Naive thymus-derived CD4-positive, alpha-beta T cell (primary cell): ENCODE results near the gene LMCD1. TPM values are rescaled to one million over a fixed set of nuclear protein-coding genes. Genes with fewer than 3 reads are reported as not detected.

Source experiments
- ATAC-seq: fragments of 150-1000 bp; cut with Tn5 transposase; 2 replicates; pipeline ENCODE4 v1.10.0; 2021; ENCODE audit warnings: mild to moderate bottlenecking, moderate library complexity
- CTCF ChIA-PET: fragments of 350-600 bp; sonication (Branson Sonifier 250); formaldehyde crosslinking; loops from one replicate; lab custom pipeline; 2021; ENCODE audit warnings: antibody characterized with exemption; lab: Charles Lee
- POLR2A ChIA-PET: fragments of 350-600 bp; sonication (Branson Sonifier 250); formaldehyde crosslinking; loops from one replicate; lab custom pipeline; 2021; ENCODE audit warnings: antibody characterized with exemption, inconsistent platforms; lab: Charles Lee
- DNase-seq, 9 donors: peaks; one replicate each; pipeline versions ENCODE4 v3.0.0 to v3.0.0-alpha.2; 2020 to 2022; ENCODE audit warnings: mixed read lengths in 1 of 9
- H3K27ac ChIP-seq: one replicate; pipeline ENCODE4 v1.7.0; 2013; ENCODE audit warnings: mild to moderate bottlenecking, low read depth, low read length, moderate library complexity
- H3K27me3 ChIP-seq, 2 donors: one replicate each; pipeline ENCODE4 v1.7.0; 2013; ENCODE audit warnings: low read length in 2 of 2, mild to moderate bottlenecking in 2 of 2, moderate library complexity in 2 of 2; ENCODE audit not compliant: control insufficient read depth in 2 of 2, insufficient read depth in 2 of 2
- H3K36me3 ChIP-seq, 3 experiments: 1 replicate in 2 of 3; 2 replicates in 1 of 3; pipeline ENCODE4 v1.7.0; 2013; ENCODE audit warnings: low read length in 3 of 3, mild to moderate bottlenecking in 3 of 3, moderate library complexity in 1 of 3; ENCODE audit not compliant: insufficient read depth in 3 of 3, control insufficient read depth in 2 of 3
- H3K4me1 ChIP-seq, 2 donors: one replicate each; pipeline ENCODE4 v1.7.0; 2013; ENCODE audit warnings: low read length in 2 of 2, mild to moderate bottlenecking in 2 of 2, moderate library complexity in 1 of 2; ENCODE audit not compliant: control insufficient read depth in 2 of 2, insufficient read depth in 2 of 2
- H3K4me3 ChIP-seq: 2 replicates; pipeline ENCODE4 v1.7.0; 2013; ENCODE audit warnings: mild to moderate bottlenecking, low read length
- H3K9me3 ChIP-seq, 3 experiments: 1 replicate in 2 of 3; 2 replicates in 1 of 3; pipeline ENCODE4 v1.7.0; 2013; ENCODE audit warnings: low read length in 3 of 3; ENCODE audit not compliant: control insufficient read depth in 2 of 3
- H3K27ac Mint-ChIP-seq, 9 donors: one replicate each; pipeline ENCODE4 v1.8.0; 2020 to 2022; ENCODE audit warnings: mixed read lengths in 9 of 9, mild to moderate bottlenecking in 8 of 9, moderate library complexity in 5 of 9, inconsistent platforms in 2 of 9
- H3K27me3 Mint-ChIP-seq, 5 donors: one replicate each; pipeline ENCODE4 v1.8.0; 2021 to 2022; ENCODE audit warnings: mixed read lengths in 5 of 5, mild to moderate bottlenecking in 1 of 5
- H3K36me3 Mint-ChIP-seq, 5 donors: one replicate each; pipeline ENCODE4 v1.8.0; 2020 to 2022; ENCODE audit warnings: mixed read lengths in 5 of 5, mild to moderate bottlenecking in 3 of 5, inconsistent platforms in 1 of 5
- H3K4me1 Mint-ChIP-seq, 7 donors: one replicate each; pipeline ENCODE4 v1.8.0; 2020 to 2022; ENCODE audit warnings: mixed read lengths in 7 of 7, mild to moderate bottlenecking in 3 of 7, inconsistent platforms in 1 of 7
- H3K4me3 Mint-ChIP-seq, 10 donors: one replicate each; pipeline ENCODE4 v1.8.0; 2020 to 2022; ENCODE audit warnings: mild to moderate bottlenecking in 10 of 10, mixed read lengths in 10 of 10, moderate library complexity in 6 of 10, inconsistent platforms in 2 of 10
- H3K9me3 Mint-ChIP-seq, 11 donors: one replicate each; pipeline ENCODE4 v1.8.0; 2020 to 2022; ENCODE audit warnings: mixed read lengths in 11 of 11, mild to moderate bottlenecking in 4 of 11, inconsistent platforms in 1 of 11, moderate library complexity in 1 of 11
- intact Hi-C, 2 donors: fragments of 100-400 bp; cut with micrococcal nuclease; formaldehyde crosslinking; loops; one replicate each; pipeline ENCODE4 v1.15.1; 2023
- polyA plus RNA-seq, 2 donors: library from polyadenylated mRNA; unstranded; fragments of 300-500 nt; fragmentation: Illumina TruSeq; gene quantifications; one replicate each; pipeline ENCODE4 v1.2.3, GENCODE V29; 2021
- total RNA-seq, 6 experiments: library from RNA in 5 of 6; stranded (reverse) in 5 of 6; gene quantifications; 1 replicate in 5 of 6; 2 replicates in 1 of 6; pipeline ENCODE4 v1.2.3 and lab custom pipeline; 2021 to 2026

The LMCD1 gene
- total and polyA plus RNA-seq, 7 experiments from 2014 or later = 0.56 TPM; not detected in 6

- H3K9me3 Mint-ChIP-seq = peaks cover 0 to 12% (median 4%) of the 10 kb centered on the region in 11 donors
- DNase-seq (no peak), ATAC-seq (no peak)
- Histone ChIP-seq H3K4me1 (no peaks in the 10 kb centered on the region), H3K27ac (no peak overlapping the region), H3K36me3 (no peaks in the 10 kb centered on the region), H3K27me3 (no peaks in the 10 kb centered on the region), H3K9me3 (no peaks in the 10 kb centered on the region), H3K4me3 (no peak overlapping the region)
- intact Hi-C loops = no loop called here
- no peak overlapping the region for H3K4me3 Mint-ChIP-seq
- H3K36me3 Mint-ChIP-seq = peaks cover 0 to 3% (median 0%) of the 10 kb centered on the region in 5 donors
- H3K4me1 Mint-ChIP-seq = no peaks in the 10 kb centered on the region
- H3K27ac Mint-ChIP-seq = no peak overlapping the region
- H3K27me3 Mint-ChIP-seq = peaks cover 0 to 43% (median 25%) of the 10 kb centered on the region in 5 donors
- POLR2A ChIA-PET = no interaction called here
- CTCF ChIA-PET = no interaction called here
Observed at GRCh38 chr3:8520816-8521403, 19.3 kb downstream of the LMCD1 start.

DNA sequence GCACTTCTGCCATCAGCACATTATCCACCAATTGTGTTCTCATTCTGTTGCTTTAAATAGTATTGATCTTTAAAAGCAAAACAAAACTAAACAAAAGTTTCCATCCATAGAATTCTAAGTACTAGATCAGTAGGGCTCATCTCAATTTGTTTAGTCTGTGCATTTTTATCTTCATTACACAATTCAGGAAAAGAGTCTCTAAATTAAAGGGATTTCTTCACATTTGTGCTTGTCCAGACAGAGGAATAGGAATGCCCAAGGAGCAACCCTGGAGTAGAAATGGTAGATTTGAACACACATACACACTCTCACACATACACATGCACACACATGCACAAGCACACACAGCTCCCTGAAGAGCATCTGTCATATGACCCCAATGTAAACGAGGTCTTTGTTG, 21.4 kb downstream of the LMCD1 start:
- Histone ChIP-seq H3K27ac (no peak overlapping the region), H3K9me3 (no peaks in the 10 kb centered on the region), H3K4me3 (no peak overlapping the region), H3K27me3 (no peaks in the 10 kb centered on the region), H3K4me1 (no peaks in the 10 kb centered on the region), H3K36me3 (no peaks in the 10 kb centered on the region)
- POLR2A ChIA-PET = no interaction called here
- H3K4me1 Mint-ChIP-seq = no peaks in the 10 kb centered on the region
- peaks cover 0 to 38% (median 17%) of the 10 kb centered on the region in 5 donors for H3K27me3 Mint-ChIP-seq
- DNase-seq (no peak), ATAC-seq (no peak)
- no peak overlapping the region for H3K27ac Mint-ChIP-seq
- intact Hi-C loops = no loop called here
- peaks cover 0 to 3% (median 0%) of the 10 kb centered on the region in 5 donors for H3K36me3 Mint-ChIP-seq
- no peak overlapping the region for H3K4me3 Mint-ChIP-seq
- H3K9me3 Mint-ChIP-seq = peaks cover 0 to 12% (median 4%) of the 10 kb centered on the region in 11 donors
- CTCF ChIA-PET = no interaction called here

DNA sequence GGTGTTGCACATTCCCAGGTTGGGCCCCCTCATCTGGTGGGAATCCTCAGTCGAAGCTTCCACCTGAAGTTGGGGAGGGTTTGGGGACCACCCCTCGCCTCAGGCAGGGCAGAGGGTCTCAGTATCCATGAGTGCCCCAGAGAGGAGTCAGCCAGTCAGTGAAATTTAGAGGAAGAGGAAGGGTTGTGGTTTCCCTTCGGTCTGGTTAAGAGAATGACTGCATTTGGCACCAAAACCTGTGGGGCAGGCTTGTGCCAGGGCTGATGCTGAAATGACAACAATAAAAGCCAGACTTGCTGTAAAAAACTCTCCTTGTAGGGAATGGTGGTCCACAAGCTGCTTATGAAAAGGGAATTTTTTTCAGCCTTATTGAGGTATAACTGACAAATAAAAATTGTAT, 22.6 kb downstream of the LMCD1 start:
- H3K27me3 ChIP-seq = no peaks in the 10 kb centered on the region
- ChIA-PET POLR2A (no interaction called here), CTCF (no interaction called here)
- DNase-seq (no peak), ATAC-seq (no peak)
- no peak overlapping the region for H3K27ac ChIP-seq
- peaks cover 0 to 3% (median 0%) of the 10 kb centered on the region in 5 donors for H3K36me3 Mint-ChIP-seq
- no peaks in the 10 kb centered on the region for H3K9me3 ChIP-seq
- H3K4me1 ChIP-seq = no peaks in the 10 kb centered on the region
- H3K4me3 Mint-ChIP-seq = no peak overlapping the region
- H3K36me3 ChIP-seq = no peaks in the 10 kb centered on the region
- peaks cover 0 to 39% (median 13%) of the 10 kb centered on the region in 5 donors for H3K27me3 Mint-ChIP-seq
- no peak overlapping the region for H3K4me3 ChIP-seq
- no peak overlapping the region for H3K27ac Mint-ChIP-seq
- H3K4me1 Mint-ChIP-seq = no peaks in the 10 kb centered on the region
- intact Hi-C loops = no loop called here
- peaks cover 0 to 9% (median 4%) of the 10 kb centered on the region in 11 donors for H3K9me3 Mint-ChIP-seq

- no peaks in the 10 kb centered on the region for H3K4me1 ChIP-seq
- no peaks in the 10 kb centered on the region for H3K27me3 ChIP-seq
- no peak overlapping the region for H3K4me3 ChIP-seq
- Mint-ChIP-seq H3K4me1 (no peaks in the 10 kb centered on the region), H3K36me3 (peaks cover 0 to 3% (median 0%) of the 10 kb centered on the region in 5 donors), H3K27me3 (peaks cover 0 to 33% (median 13%) of the 10 kb centered on the region in 5 donors), H3K4me3 (no peak overlapping the region), H3K27ac (no peak overlapping the region), H3K9me3 (peaks cover 0 to 9% (median 4%) of the 10 kb centered on the region in 11 donors)
- H3K36me3 ChIP-seq = no peaks in the 10 kb centered on the region
- ATAC-seq = no peak
- ChIA-PET POLR2A (no interaction called here), CTCF (no interaction called here)
- intact Hi-C loops = no loop called here
- no peak for DNase-seq
- H3K27ac ChIP-seq = no peak overlapping the region
- no peaks in the 10 kb centered on the region for H3K9me3 ChIP-seq
Observed at GRCh38 chr3:8524656-8525399, 23.2 kb downstream of the LMCD1 start.

DNA sequence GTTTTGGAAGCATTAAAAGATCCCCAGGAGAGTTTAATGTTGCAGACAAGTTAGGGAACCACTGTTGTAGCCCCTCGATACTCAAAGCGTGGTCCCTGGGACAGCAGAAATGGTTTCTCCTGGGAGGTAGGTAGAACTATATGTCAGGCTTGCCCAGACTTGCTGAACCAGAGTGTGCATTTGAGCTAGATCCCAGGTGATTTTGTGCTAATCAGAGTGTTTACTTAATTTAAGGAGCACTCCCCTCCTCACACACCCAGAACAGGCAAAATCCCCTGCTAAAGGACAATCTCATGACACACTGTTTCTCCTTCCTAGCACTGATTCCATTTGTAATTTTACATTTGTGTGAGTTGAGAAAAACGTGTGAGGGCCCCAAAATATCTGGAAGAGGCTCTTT, 24.3 kb downstream of the LMCD1 start:
- Mint-ChIP-seq H3K4me1 (no peaks in the 10 kb centered on the region), H3K27ac (no peak overlapping the region), H3K4me3 (no peak overlapping the region), H3K27me3 (peaks cover 0 to 32% (median 17%) of the 10 kb centered on the region in 5 donors), H3K36me3 (peaks cover 0 to 3% (median 0%) of the 10 kb centered on the region in 5 donors), H3K9me3 (peaks cover 0 to 9% (median 4%) of the 10 kb centered on the region in 11 donors)
- ChIA-PET CTCF (no interaction called here), POLR2A (no interaction called here)
- DNase-seq (no peak), ATAC-seq (no peak)
- no peak overlapping the region for H3K4me3 ChIP-seq
- no peaks in the 10 kb centered on the region for H3K36me3 ChIP-seq
- H3K4me1 ChIP-seq = no peaks in the 10 kb centered on the region
- intact Hi-C loops = no loop called here
- H3K27me3 ChIP-seq = no peaks in the 10 kb centered on the region
- H3K9me3 ChIP-seq = no peaks in the 10 kb centered on the region
- H3K27ac ChIP-seq = no peak overlapping the region

DNA sequence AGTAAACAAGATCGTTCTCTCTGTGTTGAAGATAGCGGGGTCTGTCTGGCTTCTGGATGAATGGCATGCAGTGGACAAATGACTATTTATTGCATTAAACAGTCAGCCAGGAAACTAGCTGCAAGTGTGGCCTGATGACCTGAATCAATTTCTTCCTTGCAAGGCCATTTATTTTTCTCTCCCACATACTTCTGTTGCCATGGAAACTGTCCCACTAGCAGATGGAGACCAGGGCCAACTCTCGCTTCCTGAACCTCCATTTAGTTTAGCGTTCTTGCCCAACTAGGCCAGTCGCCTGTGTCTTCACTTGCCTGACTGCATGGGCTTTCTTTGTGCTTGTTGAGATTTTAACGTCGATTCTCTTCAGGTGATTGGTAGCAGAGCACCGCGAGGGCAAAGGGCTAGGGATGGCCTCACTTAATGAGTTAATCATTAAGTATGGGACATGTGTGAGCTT, 27.6 kb downstream of the LMCD1 start:
- no peaks in the 10 kb centered on the region for H3K4me1 ChIP-seq
- Mint-ChIP-seq H3K27ac (no peak overlapping the region), H3K4me1 (no peaks in the 10 kb centered on the region), H3K4me3 (no peak overlapping the region), H3K36me3 (no peaks in the 10 kb centered on the region), H3K9me3 (peaks cover 0 to 2% (median 0%) of the 10 kb centered on the region in 11 donors), H3K27me3 (peaks cover 0 to 18% (median 14%) of the 10 kb centered on the region in 5 donors)
- no peaks in the 10 kb centered on the region for H3K27me3 ChIP-seq
- POLR2A ChIA-PET = no interaction called here
- ATAC-seq (no peak), DNase-seq (no peak)
- intact Hi-C loops = no loop called here
- H3K4me3 ChIP-seq = no peak overlapping the region
- CTCF ChIA-PET = no interaction called here
- H3K27ac ChIP-seq = no peak overlapping the region
- no peaks in the 10 kb centered on the region for H3K9me3 ChIP-seq
- H3K36me3 ChIP-seq = no peaks in the 10 kb centered on the region
